ENCODE results near the gene NHEJ1.
A peak's percentile ranks its signal among the peaks of the same experiment; 100 is the strongest.

DNA sequence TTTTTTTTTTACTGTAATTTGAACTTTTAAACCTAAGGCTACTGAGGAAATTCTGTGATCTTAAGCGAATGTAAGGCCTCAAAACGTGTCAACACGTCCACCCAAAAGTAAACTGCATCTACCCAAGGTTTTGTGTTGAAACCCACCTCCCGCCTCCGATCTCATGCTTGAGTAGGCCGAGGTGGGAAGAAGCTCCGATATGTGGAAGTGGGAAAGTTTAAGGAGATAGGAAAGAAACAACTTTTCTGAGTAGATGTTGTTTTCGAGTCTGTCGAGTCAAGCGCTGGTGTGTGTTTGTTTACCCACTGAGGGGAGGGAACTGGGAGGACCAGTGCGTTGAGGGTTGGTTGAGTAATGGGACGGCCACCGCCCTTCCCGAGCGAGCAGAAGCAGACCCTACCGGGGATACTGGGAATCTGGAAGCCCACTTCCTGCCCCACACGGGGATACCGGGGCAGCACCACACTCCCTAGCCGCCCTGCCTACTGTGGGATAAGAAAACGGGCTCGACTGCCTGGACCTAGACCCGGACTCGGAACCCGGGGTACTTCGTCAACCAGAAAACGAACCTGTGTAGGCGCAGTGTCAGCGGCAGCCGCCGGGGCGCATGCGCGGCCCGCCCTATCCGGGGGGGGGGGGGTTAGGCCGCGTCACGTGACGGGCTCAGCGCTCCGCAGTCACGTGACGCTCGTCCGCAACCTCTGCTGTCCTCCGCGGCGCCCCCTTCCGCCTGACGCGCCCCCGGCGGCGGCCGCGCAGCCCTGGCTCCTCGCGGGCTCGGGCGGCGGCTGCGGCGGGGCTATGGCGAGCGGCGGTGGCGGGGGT, 17.1 kb upstream of the NHEJ1 start, which contains the start of gene RETREG2:
- TF ChIP-seq CTCF (IDR thresholded peaks at IDR 0.05) (peak in 4 of 5 experiments; percentile 30 to 43 (median 34)), POLR2AphosphoS5 (IDR thresholded peaks at IDR 0.05) (peak; percentile 95 to 98 (median 98)), POLR2A (IDR thresholded peaks at IDR 0.05) (peak; percentile 99)

All from transverse colon (tissue), 4 donors.